Mammary epithelial cell (primary cell): ENCODE data around the gene HLA-DRB1.
"Not testable (repeated sequence)": the region's sequence is repeated elsewhere in the genome, so short reads cannot be mapped to it uniquely, and the experiment has no call there.

Experiments used
- EZH2 ChIP-seq: IDR thresholded peaks from 2 replicates; pipeline ENCODE4 v1.6.1; 2012; ENCODE audit warnings: low read length, inconsistent platforms, borderline replicate concordance
- TF ChIP-seq, protein P1 (sequence below), 2 donors: IDR thresholded peaks in 1 of 2; conservative IDR thresholded peaks in 1 of 2; 2 replicates each; pipeline ENCODE4 v1.5.1; 2011 to 2012; ENCODE audit warnings: inconsistent platforms in 2 of 2, low read length in 2 of 2, mild to moderate bottlenecking in 2 of 2, control low read depth in 1 of 2, low read depth in 1 of 2; ENCODE audit not compliant: insufficient read depth in 1 of 2; ENCODE audit errors: extremely low read depth in 1 of 2

DNA sequence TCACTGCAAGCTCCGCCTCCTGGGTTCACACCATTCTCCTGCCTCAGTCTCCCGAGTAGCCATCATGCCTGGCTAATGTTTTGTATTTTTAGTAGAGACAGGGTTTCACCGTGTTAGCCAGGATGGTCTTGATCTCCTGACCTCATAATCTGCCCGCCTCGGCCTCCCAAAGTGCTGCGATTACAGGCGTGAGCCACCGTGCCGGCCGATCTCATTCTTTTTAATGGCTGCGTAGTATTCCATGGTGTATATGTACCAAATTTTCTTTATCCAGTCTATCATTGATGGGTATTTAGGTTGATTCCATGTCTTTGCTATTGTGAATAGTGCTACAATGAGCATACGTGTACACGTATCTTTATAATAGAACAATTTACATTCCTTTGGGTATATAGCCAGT is 40.1 kb upstream of the HLA-DRB1 start:
- TF ChIP-seq, protein P1, sequence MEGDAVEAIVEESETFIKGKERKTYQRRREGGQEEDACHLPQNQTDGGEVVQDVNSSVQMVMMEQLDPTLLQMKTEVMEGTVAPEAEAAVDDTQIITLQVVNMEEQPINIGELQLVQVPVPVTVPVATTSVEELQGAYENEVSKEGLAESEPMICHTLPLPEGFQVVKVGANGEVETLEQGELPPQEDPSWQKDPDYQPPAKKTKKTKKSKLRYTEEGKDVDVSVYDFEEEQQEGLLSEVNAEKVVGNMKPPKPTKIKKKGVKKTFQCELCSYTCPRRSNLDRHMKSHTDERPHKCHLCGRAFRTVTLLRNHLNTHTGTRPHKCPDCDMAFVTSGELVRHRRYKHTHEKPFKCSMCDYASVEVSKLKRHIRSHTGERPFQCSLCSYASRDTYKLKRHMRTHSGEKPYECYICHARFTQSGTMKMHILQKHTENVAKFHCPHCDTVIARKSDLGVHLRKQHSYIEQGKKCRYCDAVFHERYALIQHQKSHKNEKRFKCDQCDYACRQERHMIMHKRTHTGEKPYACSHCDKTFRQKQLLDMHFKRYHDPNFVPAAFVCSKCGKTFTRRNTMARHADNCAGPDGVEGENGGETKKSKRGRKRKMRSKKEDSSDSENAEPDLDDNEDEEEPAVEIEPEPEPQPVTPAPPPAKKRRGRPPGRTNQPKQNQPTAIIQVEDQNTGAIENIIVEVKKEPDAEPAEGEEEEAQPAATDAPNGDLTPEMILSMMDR (conservative IDR thresholded peaks at IDR 0.05 in 1 of 2, IDR thresholded peaks at IDR 0.05 in 1 of 2; ENCODE audit: extremely low read depth in 1 of 2, insufficient read depth in 1 of 2, low read depth in 1 of 2, low read length in 2 of 2): not testable (repeated sequence)
- not testable (repeated sequence) for TF ChIP-seq EZH2
